Fibroblast of lung (primary cell): Measurements from ENCODE around the gene CIB4.

Experiments used
- EZH2 ChIP-seq: IDR thresholded peaks from 2 replicates; pipeline ENCODE4 v1.5.1; 2012; ENCODE audit warnings: low read length, control low read depth, mild to moderate bottlenecking; ENCODE audit errors: missing control alignments
- TF ChIP-seq, protein P1 (sequence below), 2 donors: IDR thresholded peaks in 1 of 2; conservative IDR thresholded peaks in 1 of 2; 1 replicate in 1 of 2; 2 replicates in 1 of 2; pipeline ENCODE4 v1.5.1; 2011 to 2012; ENCODE audit warnings: low read length in 2 of 2, control low read depth in 1 of 2, inconsistent platforms in 1 of 2, low read depth in 1 of 2, mild to moderate bottlenecking in 1 of 2

DNA sequence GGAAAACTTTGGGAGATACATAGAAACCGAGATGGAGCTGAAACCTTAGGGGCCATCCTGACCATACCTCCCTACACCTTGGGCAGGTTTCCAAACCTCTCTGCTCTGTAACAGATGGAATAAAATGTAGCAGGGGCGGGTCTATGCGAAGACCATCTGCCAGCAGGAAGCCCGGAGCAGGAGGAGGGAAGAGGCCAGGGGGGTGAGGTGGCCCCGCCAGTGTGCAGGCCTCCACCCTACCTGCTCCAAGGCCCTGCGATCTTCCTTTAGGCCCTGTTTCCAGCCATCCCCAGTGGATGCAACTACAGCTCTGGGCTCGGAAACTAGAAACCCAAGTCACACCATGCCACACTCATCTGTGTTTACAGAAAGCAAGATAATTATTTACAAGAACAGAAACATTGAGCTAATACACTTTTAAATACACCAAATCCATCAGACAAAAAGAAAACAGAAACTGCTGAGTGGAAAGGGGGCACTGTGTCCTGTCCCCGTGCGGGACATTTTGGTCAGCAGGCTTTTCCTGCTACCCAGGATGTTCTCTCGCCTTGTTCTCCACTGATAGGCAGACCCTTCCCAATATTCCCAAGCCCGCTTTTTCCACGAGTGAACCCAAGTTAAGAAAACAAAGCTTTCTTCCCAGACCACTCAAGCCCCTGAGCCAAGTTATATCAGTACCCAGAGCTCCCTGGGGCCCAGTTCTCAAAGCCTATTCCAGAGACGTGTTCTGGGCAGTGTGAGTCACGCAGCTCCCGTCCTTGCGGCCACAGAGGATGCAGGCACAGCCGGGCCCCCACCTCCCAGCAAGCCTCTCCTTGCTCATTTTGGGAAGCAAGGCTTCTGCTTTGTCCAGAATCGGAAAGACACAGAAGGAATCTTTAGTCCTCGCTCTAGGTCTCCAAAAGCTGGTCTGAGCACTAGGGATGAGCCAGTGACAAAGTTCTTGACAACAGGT lies 17.3 kb downstream of the CIB4 start:
- TF ChIP-seq, protein P1, sequence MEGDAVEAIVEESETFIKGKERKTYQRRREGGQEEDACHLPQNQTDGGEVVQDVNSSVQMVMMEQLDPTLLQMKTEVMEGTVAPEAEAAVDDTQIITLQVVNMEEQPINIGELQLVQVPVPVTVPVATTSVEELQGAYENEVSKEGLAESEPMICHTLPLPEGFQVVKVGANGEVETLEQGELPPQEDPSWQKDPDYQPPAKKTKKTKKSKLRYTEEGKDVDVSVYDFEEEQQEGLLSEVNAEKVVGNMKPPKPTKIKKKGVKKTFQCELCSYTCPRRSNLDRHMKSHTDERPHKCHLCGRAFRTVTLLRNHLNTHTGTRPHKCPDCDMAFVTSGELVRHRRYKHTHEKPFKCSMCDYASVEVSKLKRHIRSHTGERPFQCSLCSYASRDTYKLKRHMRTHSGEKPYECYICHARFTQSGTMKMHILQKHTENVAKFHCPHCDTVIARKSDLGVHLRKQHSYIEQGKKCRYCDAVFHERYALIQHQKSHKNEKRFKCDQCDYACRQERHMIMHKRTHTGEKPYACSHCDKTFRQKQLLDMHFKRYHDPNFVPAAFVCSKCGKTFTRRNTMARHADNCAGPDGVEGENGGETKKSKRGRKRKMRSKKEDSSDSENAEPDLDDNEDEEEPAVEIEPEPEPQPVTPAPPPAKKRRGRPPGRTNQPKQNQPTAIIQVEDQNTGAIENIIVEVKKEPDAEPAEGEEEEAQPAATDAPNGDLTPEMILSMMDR (conservative IDR thresholded peaks at IDR 0.05 in 1 of 2, IDR thresholded peaks at IDR 0.05 in 1 of 2; ENCODE audit: low read depth in 1 of 2, low read length in 2 of 2), result no peak
- TF ChIP-seq EZH2, result no peak
